ENCODE results near the gene SNAPC2. TPM values are rescaled to one million over a fixed set of nuclear protein-coding genes. Genes with fewer than 3 reads are reported as not detected.

The SNAPC2 gene
- total and polyA plus RNA-seq, 2 of the 13 experiments (the other 11 are each of a cell fraction or from before 2014, with no cell fraction given), result 10.2 to 12.7 TPM

DNA sequence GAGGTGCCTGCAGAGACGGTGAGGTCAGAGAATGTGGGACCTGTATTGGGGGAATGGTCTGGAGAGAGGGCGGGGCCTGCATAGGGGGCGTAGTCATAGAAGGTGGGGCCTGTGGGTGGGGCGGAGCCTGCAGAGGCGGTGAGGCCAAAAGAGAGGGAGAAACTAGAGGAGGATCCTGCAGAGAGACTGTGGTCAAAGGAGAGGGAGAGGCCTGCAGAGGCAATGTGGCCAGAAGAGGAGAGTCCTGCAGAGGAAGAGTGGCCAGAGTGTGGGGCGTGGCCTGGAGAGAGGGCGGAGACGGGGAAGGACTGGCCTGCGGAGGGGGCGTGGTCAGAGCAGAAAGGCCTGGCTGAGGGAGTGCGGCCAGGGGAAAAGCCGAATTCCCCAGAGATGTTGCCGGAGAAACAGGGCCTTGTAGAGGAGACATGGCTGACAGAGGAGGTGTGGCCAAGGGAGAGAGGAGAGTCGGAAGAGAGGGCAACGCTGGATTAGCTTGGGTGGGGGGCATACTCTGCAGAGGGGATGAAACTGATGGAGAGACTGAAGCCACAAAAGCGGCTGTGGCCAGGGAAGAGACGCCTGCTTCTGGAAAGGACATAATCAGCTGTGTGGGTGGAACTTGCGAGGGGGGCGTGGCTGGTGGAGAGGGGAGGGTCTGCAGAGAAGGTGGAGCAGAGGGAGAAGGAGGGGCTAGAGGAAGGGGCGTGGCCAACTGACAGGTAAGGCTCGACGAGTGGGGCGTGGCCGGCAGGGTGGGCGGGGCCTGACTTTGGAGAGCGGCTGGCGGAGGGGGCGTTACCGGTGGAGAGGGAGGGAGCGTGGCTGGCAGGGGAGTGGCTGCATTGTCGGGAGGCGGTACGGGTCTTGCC is 48.5 kb upstream of the SNAPC2 start (continued):
- TF ChIP-seq SP4 (CRISPR knock-in tag; IDR thresholded peaks at IDR 0.05) (peak; percentile 91), ZMYM4 (CRISPR knock-in tag; IDR thresholded peaks at IDR 0.05) (peak; percentile 30; the same call in 1 of the 2 replicates), CENPX (CRISPR knock-in tag; IDR thresholded peaks at IDR 0.05) (no peak), ZFP36L1 (CRISPR knock-in tag; IDR thresholded peaks at IDR 0.05) (peak; percentile 57; the same call in 1 of the 2 replicates), MTF2 (CRISPR knock-in tag; IDR thresholded peaks at IDR 0.05; ENCODE audit: borderline replicate concordance) (peak; percentile 68; the same call in 1 of the 2 replicates), GABPB1 (CRISPR knock-in tag; IDR thresholded peaks at IDR 0.05) (no peak; the same call in 1 of the 2 replicates), SOX13 (IDR thresholded peaks at IDR 0.05) (0 out of 2 replicates have a peak, but pooled peaks have one; percentile 17), SOX13 (CRISPR knock-in tag; conservative IDR thresholded peaks at IDR 0.05 in 1 of 2, IDR thresholded peaks at IDR 0.05 in 1 of 2) (no peak), ZNF850 (CRISPR knock-in tag; conservative IDR thresholded peaks at IDR 0.05) (0 out of 2 replicates have a peak, but pooled peaks have one; percentile 38), SOX6 (IDR thresholded peaks at IDR 0.05) (no peak), SOX6 (CRISPR knock-in tag; IDR thresholded peaks at IDR 0.05) (0 out of 2 replicates have a peak, but pooled peaks have one; percentile 36), ETV6 (CRISPR knock-in tag; conservative IDR thresholded peaks at IDR 0.05) (no peak), MBD4 (IDR thresholded peaks at IDR 0.05; ENCODE audit: borderline replicate concordance, low read length) (no peak), TBX2 (CRISPR knock-in tag; IDR thresholded peaks at IDR 0.05; ENCODE audit: borderline replicate concordance) (peak; percentile 64), ARNTL (CRISPR knock-in tag; IDR thresholded peaks at IDR 0.05) (peak; percentile 25; the same call in 1 of the 2 replicates), GTF2F1 (IDR thresholded peaks at IDR 0.05; ENCODE audit: low read length) (no peak), TEAD3 (CRISPR knock-in tag; optimal IDR thresholded peaks at IDR 0.05; ENCODE audit: borderline replicate concordance) (peak; percentile 10), ZNF563 (CRISPR knock-in tag; IDR thresholded peaks at IDR 0.05) (peak; percentile 38; the same call in 1 of the 2 replicates), RAD21 (CRISPR knock-in tag; IDR thresholded peaks at IDR 0.05) (no peak)
- TF ChIP-seq, protein P1, sequence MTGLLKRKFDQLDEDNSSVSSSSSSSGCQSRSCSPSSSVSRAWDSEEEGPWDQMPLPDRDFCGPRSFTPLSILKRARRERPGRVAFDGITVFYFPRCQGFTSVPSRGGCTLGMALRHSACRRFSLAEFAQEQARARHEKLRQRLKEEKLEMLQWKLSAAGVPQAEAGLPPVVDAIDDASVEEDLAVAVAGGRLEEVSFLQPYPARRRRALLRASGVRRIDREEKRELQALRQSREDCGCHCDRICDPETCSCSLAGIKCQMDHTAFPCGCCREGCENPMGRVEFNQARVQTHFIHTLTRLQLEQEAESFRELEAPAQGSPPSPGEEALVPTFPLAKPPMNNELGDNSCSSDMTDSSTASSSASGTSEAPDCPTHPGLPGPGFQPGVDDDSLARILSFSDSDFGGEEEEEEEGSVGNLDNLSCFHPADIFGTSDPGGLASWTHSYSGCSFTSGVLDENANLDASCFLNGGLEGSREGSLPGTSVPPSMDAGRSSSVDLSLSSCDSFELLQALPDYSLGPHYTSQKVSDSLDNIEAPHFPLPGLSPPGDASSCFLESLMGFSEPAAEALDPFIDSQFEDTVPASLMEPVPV (CRISPR knock-in tag; IDR thresholded peaks at IDR 0.05), result 0 out of 2 replicates have a peak, but pooled peaks have one; percentile 59
- TF ChIP-seq, protein P2, sequence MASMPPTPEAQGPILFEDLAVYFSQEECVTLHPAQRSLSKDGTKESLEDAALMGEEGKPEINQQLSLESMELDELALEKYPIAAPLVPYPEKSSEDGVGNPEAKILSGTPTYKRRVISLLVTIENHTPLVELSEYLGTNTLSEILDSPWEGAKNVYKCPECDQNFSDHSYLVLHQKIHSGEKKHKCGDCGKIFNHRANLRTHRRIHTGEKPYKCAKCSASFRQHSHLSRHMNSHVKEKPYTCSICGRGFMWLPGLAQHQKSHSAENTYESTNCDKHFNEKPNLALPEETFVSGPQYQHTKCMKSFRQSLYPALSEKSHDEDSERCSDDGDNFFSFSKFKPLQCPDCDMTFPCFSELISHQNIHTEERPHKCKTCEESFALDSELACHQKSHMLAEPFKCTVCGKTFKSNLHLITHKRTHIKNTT (CRISPR knock-in tag; IDR thresholded peaks at IDR 0.05), result no peak
- TF ChIP-seq, protein P3, sequence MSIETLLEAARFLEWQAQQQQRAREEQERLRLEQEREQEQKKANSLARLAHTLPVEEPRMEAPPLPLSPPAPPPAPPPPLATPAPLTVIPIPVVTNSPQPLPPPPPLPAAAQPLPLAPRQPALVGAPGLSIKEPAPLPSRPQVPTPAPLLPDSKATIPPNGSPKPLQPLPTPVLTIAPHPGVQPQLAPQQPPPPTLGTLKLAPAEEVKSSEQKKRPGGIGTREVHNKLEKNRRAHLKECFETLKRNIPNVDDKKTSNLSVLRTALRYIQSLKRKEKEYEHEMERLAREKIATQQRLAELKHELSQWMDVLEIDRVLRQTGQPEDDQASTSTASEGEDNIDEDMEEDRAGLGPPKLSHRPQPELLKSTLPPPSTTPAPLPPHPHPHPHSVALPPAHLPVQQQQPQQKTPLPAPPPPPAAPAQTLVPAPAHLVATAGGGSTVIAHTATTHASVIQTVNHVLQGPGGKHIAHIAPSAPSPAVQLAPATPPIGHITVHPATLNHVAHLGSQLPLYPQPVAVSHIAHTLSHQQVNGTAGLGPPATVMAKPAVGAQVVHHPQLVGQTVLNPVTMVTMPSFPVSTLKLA (IDR thresholded peaks at IDR 0.05), result peak; percentile 42; the same call in 1 of the 2 replicates
- TF ChIP-seq, protein P4, sequence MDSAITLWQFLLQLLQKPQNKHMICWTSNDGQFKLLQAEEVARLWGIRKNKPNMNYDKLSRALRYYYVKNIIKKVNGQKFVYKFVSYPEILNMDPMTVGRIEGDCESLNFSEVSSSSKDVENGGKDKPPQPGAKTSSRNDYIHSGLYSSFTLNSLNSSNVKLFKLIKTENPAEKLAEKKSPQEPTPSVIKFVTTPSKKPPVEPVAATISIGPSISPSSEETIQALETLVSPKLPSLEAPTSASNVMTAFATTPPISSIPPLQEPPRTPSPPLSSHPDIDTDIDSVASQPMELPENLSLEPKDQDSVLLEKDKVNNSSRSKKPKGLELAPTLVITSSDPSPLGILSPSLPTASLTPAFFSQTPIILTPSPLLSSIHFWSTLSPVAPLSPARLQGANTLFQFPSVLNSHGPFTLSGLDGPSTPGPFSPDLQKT (CRISPR knock-in tag; IDR thresholded peaks at IDR 0.05; ENCODE audit: borderline replicate concordance), result no peak
- TF ChIP-seq, protein P5, sequence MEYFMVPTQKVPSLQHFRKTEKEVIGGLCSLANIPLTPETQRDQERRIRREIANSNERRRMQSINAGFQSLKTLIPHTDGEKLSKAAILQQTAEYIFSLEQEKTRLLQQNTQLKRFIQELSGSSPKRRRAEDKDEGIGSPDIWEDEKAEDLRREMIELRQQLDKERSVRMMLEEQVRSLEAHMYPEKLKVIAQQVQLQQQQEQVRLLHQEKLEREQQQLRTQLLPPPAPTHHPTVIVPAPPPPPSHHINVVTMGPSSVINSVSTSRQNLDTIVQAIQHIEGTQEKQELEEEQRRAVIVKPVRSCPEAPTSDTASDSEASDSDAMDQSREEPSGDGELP (IDR thresholded peaks at IDR 0.05; ENCODE audit: borderline replicate concordance, low read depth), result peak; percentile 92
